HG03342 (cell line): Measurements from ENCODE around the gene TBCC.
A peak's percentile ranks its signal among the peaks of the same experiment; 100 is the strongest.
"Not testable (repeated sequence)": the region's sequence is repeated elsewhere in the genome, so short reads cannot be mapped to it uniquely, and the experiment has no call there.

ENCODE experiments used
- ATAC-seq: cut with Tn5 transposase; IDR thresholded peaks from one replicate; pipeline ENCODE4 v1.9.1; 2021; ENCODE audit warnings: mild to moderate bottlenecking, moderate library complexity; ENCODE audit not compliant: unreplicated experiment

The TBCC gene

GRCh38 chr6:42733867-42734481 is 11.9 kb downstream of the TBCC start:
- not testable (repeated sequence) for ATAC-seq

GRCh38 chr6:42729731-42730130 is 16.2 kb downstream of the TBCC start:
- ATAC-seq, result no peak

GRCh38 chr6:42727627-42728026 is 18.3 kb downstream of the TBCC start:
- ATAC-seq, result no peak

GRCh38 chr6:42727087-42727611 is 18.8 kb downstream of the TBCC start:
- no peak for ATAC-seq

GRCh38 chr6:42726485-42727086 is 19.3 kb downstream of the TBCC start:
- ATAC-seq, result peak; percentile 77

- no peak for ATAC-seq
These were observed 19.9 kb downstream of the TBCC start for GRCh38 chr6:42726026-42726425.

- ATAC-seq, result no peak
These were observed 21.1 kb downstream of the TBCC start for GRCh38 chr6:42724825-42725224.

GRCh38 chr6:42722497-42722896 is 23.4 kb downstream of the TBCC start, which contains the start of gene PRPH2:
Gene PRPH2 (minus strand): TSS chr6:42722597. CDS start chr6:42722334, 263 bp downstream.
- no peak for ATAC-seq

- ATAC-seq, result no peak
These were observed 25.2 kb downstream of the TBCC start for GRCh38 chr6:42720739-42721138.

GRCh38 chr6:42715871-42716270 is 30.0 kb downstream of the TBCC start:
- ATAC-seq, result no peak

GRCh38 chr6:42714098-42714761 is 31.7 kb downstream of the TBCC start:
- no peak for ATAC-seq

GRCh38 chr6:42711930-42712329 is 34.0 kb downstream of the TBCC start:
- ATAC-seq, result no peak

GRCh38 chr6:42710316-42710715 is 35.6 kb downstream of the TBCC start:
- no peak for ATAC-seq

GRCh38 chr6:42709871-42710270 is 36.0 kb downstream of the TBCC start:
- ATAC-seq, result no peak

GRCh38 chr6:42708096-42708495 is 37.8 kb downstream of the TBCC start:
- no peak for ATAC-seq

GRCh38 chr6:42707595-42707994 is 38.3 kb downstream of the TBCC start:
- ATAC-seq, result no peak

- ATAC-seq, result no peak
These were observed 40.9 kb downstream of the TBCC start for GRCh38 chr6:42704937-42705374.

- no peak for ATAC-seq
These were observed 41.5 kb downstream of the TBCC start for GRCh38 chr6:42704251-42704936.

- not testable (repeated sequence) for ATAC-seq
These were observed 43.1 kb downstream of the TBCC start for GRCh38 chr6:42702786-42703185.

GRCh38 chr6:42702200-42702599 is 43.7 kb downstream of the TBCC start:
- no peak for ATAC-seq

GRCh38 chr6:42698217-42698616 is 47.7 kb downstream of the TBCC start:
- ATAC-seq, result no peak
